ENCODE results near the gene CEMIP. TPM values are rescaled to one million over a fixed set of nuclear protein-coding genes. Genes with fewer than 3 reads are reported as not detected.

CEMIP gene
- total and polyA plus RNA-seq, 10 of the 15 experiments (the other 5 are each of a cell fraction or from before 2014, with no cell fraction given): 0.01 to 0.44 (median 0.16) TPM; not detected in 6

- ChIA-PET SMC1A (ENCODE audit: uncharacterized antibody, unreplicated experiment) (no interaction called here), POLR2A (interaction anchor here (0.5 kb wide), 1 partner anchor 35 kb away, joined by 5 read pairs; no protein-coding TSS in a partner anchor), RAD21 (ENCODE audit: unreplicated experiment) (no interaction called here), CTCF (no interaction called here)
- H3K4me3 ChIP-seq: no peak overlapping the region
- no peaks in the 10 kb centered on the region for H3K27me3 ChIP-seq (replicated peaks in 1 of 2; ENCODE audit: control insufficient read depth in 2 of 2, insufficient read depth in 2 of 2, low read length in 1 of 2)
- FAIRE-seq (no peak), ATAC-seq (no peak), DNase-seq (ENCODE audit: low read depth, low spot score) (no peak)
- H4K20me1 ChIP-seq (ENCODE audit: control insufficient read depth, insufficient read depth): no peaks in the 10 kb centered on the region
- H3K9ac ChIP-seq (ENCODE audit: control insufficient read depth, insufficient read depth, low read length): no peak overlapping the region
- H3K27ac ChIP-seq (ENCODE audit: control insufficient read depth, insufficient read depth): no peak overlapping the region
- WGBS (ENCODE audit: insufficient coverage, insufficient replicate concordance, low lambda C conversion rate, missing lambda C conversion rate): 84% methylated on average over 8 of the region's 8 CpGs
- peaks cover 0 to 1% of the 10 kb centered on the region in 2 experiments; a peak in 3 of 4 replicates for H3K36me3 ChIP-seq (ENCODE audit: control insufficient read depth in 2 of 2, insufficient read depth in 2 of 2, low read length in 1 of 2)
- no peaks in the 10 kb centered on the region for H3K4me1 ChIP-seq (ENCODE audit: control insufficient read depth, insufficient read depth, low read length)
- no peaks in the 10 kb centered on the region for H3K9me3 ChIP-seq (replicated peaks; ENCODE audit: control insufficient read depth, insufficient read depth, low read length)
- no peak overlapping the region for H2AFZ ChIP-seq (ENCODE audit: control insufficient read depth, low read depth, low read length)
- H3K4me2 ChIP-seq (ENCODE audit: control insufficient read depth, insufficient read depth): no peak overlapping the region
- intact Hi-C loops (cut with micrococcal nuclease; ENCODE audit: unreplicated experiment): no loop called here
- no TSS peak for BruUV-seq (replicated peaks)
- H3K79me2 ChIP-seq (ENCODE audit: control insufficient read depth, insufficient read depth, low read length): no peaks in the 10 kb centered on the region
- in situ Hi-C loops (cut with MboI): no loop called here
- TF ChIP-seq MEF2A (IDR thresholded peaks at IDR 0.05; ENCODE audit: insufficient read depth, low read depth, low read length) (no peak), HCFC1 (IDR thresholded peaks at IDR 0.05; ENCODE audit: low read length) (no peak), CBFB (IDR thresholded peaks at IDR 0.05; ENCODE audit: low read depth) (no peak), TARDBP (IDR thresholded peaks at IDR 0.05; ENCODE audit: borderline replicate concordance) (no peak), ZNF207 (IDR thresholded peaks at IDR 0.05; ENCODE audit: borderline replicate concordance) (no peak), BCL3 (IDR thresholded peaks at IDR 0.05; ENCODE audit: borderline replicate concordance, insufficient read depth, low read depth, low read length, poor library complexity, severe bottlenecking) (no peak), CHD4 (IDR thresholded peaks at IDR 0.05) (no peak), ETV6 (conservative IDR thresholded peaks at IDR 0.05 in 1 of 2, IDR thresholded peaks at IDR 0.05 in 1 of 2; ENCODE audit: borderline replicate concordance in 1 of 2, low read depth in 1 of 2) (no peak), MLLT1 (IDR thresholded peaks at IDR 0.05) (no peak), TCF12 (IDR thresholded peaks at IDR 0.05; ENCODE audit: low read depth, low read length) (no peak), LARP7 (IDR thresholded peaks at IDR 0.05) (no peak), SUZ12 (IDR thresholded peaks at IDR 0.05; ENCODE audit: unreplicated experiment) (no peak), PML (IDR thresholded peaks at IDR 0.05; ENCODE audit: low read length) (no peak), E2F8 (IDR thresholded peaks at IDR 0.05; ENCODE audit: low read depth, partially characterized antibody) (no peak), ATF7 (IDR thresholded peaks at IDR 0.05; ENCODE audit: low read depth) (no peak), BRCA1 (IDR thresholded peaks at IDR 0.05; ENCODE audit: low read depth, low read length) (no peak), CHD2 (IDR thresholded peaks at IDR 0.05; ENCODE audit: borderline replicate concordance, low read depth, low read length) (no peak), STAT1 (conservative IDR thresholded peaks at IDR 0.05) (no peak), ZSCAN29 (IDR thresholded peaks at IDR 0.05) (no peak)
These were observed 171.3 kb downstream of the CEMIP start for GRCh38 chr15:80950291-80951078.

All from GM12878 (cell line).